Transverse colon (tissue), 4 donors: ENCODE results near the gene HIPK2. TPM values are rescaled to one million over a fixed set of nuclear protein-coding genes. Genes with fewer than 3 reads are reported as not detected.

Experiments
- DNase-seq: peaks from one replicate; pipeline ENCODE4 v3.0.0-alpha.2; 2019
- H3K27ac ChIP-seq, 4 donors: fragments of 200-600 bp; sonication (generic); 2 replicates each; pipeline ENCODE4 v1.5.1; 2016 to 2018; ENCODE audit warnings: inconsistent platforms in 4 of 4
- H3K27me3 ChIP-seq: fragments of 200-600 bp; sonication (generic); 2 replicates; pipeline ENCODE4 v1.5.1; 2017; ENCODE audit warnings: inconsistent platforms
- H3K36me3 ChIP-seq, 4 donors: fragments of 200-600 bp; sonication (generic); 2 replicates each; pipeline ENCODE4 v1.5.1; 2017 to 2019; ENCODE audit warnings: inconsistent platforms in 4 of 4
- H3K4me1 ChIP-seq, 4 donors: fragments of 200-600 bp; sonication (generic); 2 replicates each; pipeline ENCODE4 v1.5.1; 2017 to 2020; ENCODE audit warnings: inconsistent platforms in 4 of 4
- H3K4me3 ChIP-seq, 4 donors: fragments of 200-600 bp; sonication (generic); 1 replicate in 1 of 4; 2 replicates in 3 of 4; pipeline versions ENCODE4 v1.5.1 to v1.6.1; 2017 to 2019; ENCODE audit warnings: inconsistent platforms in 4 of 4
- H3K9me3 ChIP-seq, 2 donors: fragments of 200-600 bp; sonication (generic); 2 replicates each; pipeline ENCODE4 v1.5.1; 2017 to 2019; ENCODE audit warnings: inconsistent platforms in 2 of 2
- CTCF ChIP-seq, 5 experiments: fragments of 200-600 bp in 3 of 5; fragments of 450-650 bp in 2 of 5; sonication (generic) in 3 of 5; IDR thresholded peaks; 1 replicate in 2 of 5; 2 replicates in 3 of 5; pipeline ENCODE4 v1.5.1; 2016 to 2017; ENCODE audit warnings: antibody characterized with exemption in 5 of 5, inconsistent platforms in 3 of 5, mild to moderate bottlenecking in 2 of 5, moderate library complexity in 1 of 5
- EP300 ChIP-seq: sonication (generic); formaldehyde crosslinking; IDR thresholded peaks from one replicate; pipeline ENCODE4 v1.6.1; 2017; ENCODE audit warnings: antibody characterized with exemption, low read depth
- POLR2A ChIP-seq: fragments of 450-650 bp; IDR thresholded peaks from one replicate; pipeline ENCODE4 v1.6.1; 2016; ENCODE audit warnings: antibody characterized with exemption, mild to moderate bottlenecking, moderate library complexity
- POLR2AphosphoS5 ChIP-seq, 3 donors: sonication (generic); formaldehyde crosslinking; IDR thresholded peaks; one replicate each; pipeline ENCODE4 v1.6.1; 2016; ENCODE audit warnings: antibody characterized with exemption in 3 of 3
- WGBS, 2 donors: methylation state at CpG; one replicate each; pipeline ENCODE4 v1.1.5; 2018; ENCODE audit warnings: low coverage in 1 of 2; 5-methylcytosine and 5-hydroxymethylcytosine counted together
- in situ Hi-C, 4 donors: fragments of 200-750 bp; cut with MboI; loops; one replicate each; pipeline versions ENCODE4 v1.15.0 to v1.15.1; 2017; ENCODE audit warnings: low sequenced_read_pairs in 3 of 4, low pct_ligation_motif_present in 1 of 4, low pct_unique_long_range_greater_than_20kb in 1 of 4
- intact Hi-C: fragments of 100-400 bp; cut with DNase I; formaldehyde crosslinking; loops from one replicate; pipeline ENCODE4 v1.15.1; 2023; ENCODE audit warnings: low total_unique reads
- total RNA-seq, 4 donors: library from RNA; depleted of rRNA; stranded (reverse); fragments of >200 nt; gene quantifications; one replicate each; pipeline ENCODE4 v1.1.0, GENCODE V29; 2016

Gene HIPK2
- total RNA-seq, 4 donors from 2014 or later: 27.3 to 40.3 (median 33.6) TPM

GRCh38 chr7:139798221-139798620, 20.4 kb upstream of the HIPK2 start:
- in situ Hi-C loops (no loop called here), intact Hi-C loops (no loop called here)
- DNase-seq: peak; percentile 62
- Histone ChIP-seq H3K36me3 (no peaks in the 10 kb centered on the region), H3K27me3 (no peaks in the 10 kb centered on the region), H3K9me3 (no peaks in the 10 kb centered on the region), H3K4me3 (no peak overlapping the region), H3K4me1 (peaks cover 0 to 8% (median 0%) of the 10 kb centered on the region in 4 donors), H3K27ac (no peak overlapping the region)
- TF ChIP-seq POLR2A (no peak), EP300 (no peak), CTCF (IDR thresholded peaks at IDR 0.05) (no peak), POLR2AphosphoS5 (IDR thresholded peaks at IDR 0.05) (peak; percentile 18 to 36 (median 25))
- WGBS, 2 donors: 26 to 28% methylated on average over 10 of the region's 10 CpGs

- 74 to 77% methylated on average over 2 of the region's 2 CpGs for WGBS, 2 donors
- no peaks in the 10 kb centered on the region for H3K36me3 ChIP-seq
- intact Hi-C loops (no loop called here), in situ Hi-C loops (no loop called here)
- H3K27me3 ChIP-seq: no peaks in the 10 kb centered on the region
- no peak overlapping the region for H3K27ac ChIP-seq
- no peak for DNase-seq
- no peaks in the 10 kb centered on the region for H3K9me3 ChIP-seq
- no peak for TF ChIP-seq CTCF (IDR thresholded peaks at IDR 0.05)
- TF ChIP-seq EP300: no peak
- no peak for TF ChIP-seq POLR2A
- no peak for TF ChIP-seq POLR2AphosphoS5 (IDR thresholded peaks at IDR 0.05)
- H3K4me1 ChIP-seq: peaks cover 0 to 8% (median 0%) of the 10 kb centered on the region in 4 donors
- no peak overlapping the region for H3K4me3 ChIP-seq
Observed at GRCh38 chr7:139797607-139798006, 19.8 kb upstream of the HIPK2 start.

- Histone ChIP-seq H3K27me3 (no peaks in the 10 kb centered on the region), H3K9me3 (no peaks in the 10 kb centered on the region), H3K4me3 (no peak overlapping the region), H3K36me3 (no peaks in the 10 kb centered on the region), H3K4me1 (no peaks in the 10 kb centered on the region), H3K27ac (no peak overlapping the region)
- intact Hi-C loops (no loop called here), in situ Hi-C loops (no loop called here)
- TF ChIP-seq POLR2A: no peak
- TF ChIP-seq CTCF (IDR thresholded peaks at IDR 0.05): no peak
- TF ChIP-seq EP300: no peak
- TF ChIP-seq POLR2AphosphoS5 (IDR thresholded peaks at IDR 0.05): no peak
- 92% methylated on average over 3 to 7 of the region's 7 CpGs for WGBS, 2 donors
- DNase-seq: no peak
Observed at GRCh38 chr7:139791316-139791715, 13.5 kb upstream of the HIPK2 start.

- H3K27me3 ChIP-seq: peaks cover 5% of the 10 kb centered on the region
- WGBS, 2 donors: 69 to 83% methylated on average over 3 of the region's 3 CpGs
- H3K27ac ChIP-seq: no peak overlapping the region
- H3K9me3 ChIP-seq: no peaks in the 10 kb centered on the region
- in situ Hi-C loops (no loop called here), intact Hi-C loops (no loop called here)
- DNase-seq: no peak
- H3K4me3 ChIP-seq: no peak overlapping the region
- no peaks in the 10 kb centered on the region for H3K36me3 ChIP-seq
- TF ChIP-seq POLR2A: no peak
- no peak for TF ChIP-seq POLR2AphosphoS5 (IDR thresholded peaks at IDR 0.05)
- no peak for TF ChIP-seq CTCF (IDR thresholded peaks at IDR 0.05)
- no peak for TF ChIP-seq EP300
- H3K4me1 ChIP-seq: peaks cover 0 to 5% (median 0%) of the 10 kb centered on the region in 4 donors
Observed at GRCh38 chr7:139784648-139785047, 6.8 kb upstream of the HIPK2 start.
